ENCODE data around the gene KIF1A.
"Not testable (repeated sequence)": the region's sequence is repeated elsewhere in the genome, so short reads cannot be mapped to it uniquely, and the experiment has no call there.

The KIF1A gene

GRCh38 chr2:240703417-240704341, 116.3 kb downstream of the KIF1A start:
- no peak for DNase-seq (ENCODE audit: low spot score)

DNA sequence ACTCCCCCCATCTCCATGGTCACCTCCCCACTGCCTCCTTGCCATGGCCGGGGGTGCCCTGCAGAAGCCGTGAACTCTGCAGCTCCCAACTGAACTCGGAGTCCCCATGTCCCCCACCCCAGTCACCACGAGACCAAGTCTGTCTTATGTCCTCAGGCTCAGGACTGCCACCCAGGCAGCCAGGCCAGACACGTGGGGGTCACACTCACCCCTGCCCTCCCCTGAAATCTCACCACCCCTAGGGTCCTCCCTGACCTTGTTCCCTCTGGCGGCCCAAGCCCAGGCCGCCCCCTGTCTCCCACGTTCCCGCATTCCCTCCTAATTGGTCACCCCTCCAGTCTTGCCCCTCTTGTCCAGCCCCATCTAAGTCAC, 117.4 kb downstream of the KIF1A start:
- DNase-seq (ENCODE audit: low spot score), result no peak

GRCh38 chr2:240701736-240702639, 118.0 kb downstream of the KIF1A start:
- no peak for DNase-seq (ENCODE audit: low spot score)

DNA sequence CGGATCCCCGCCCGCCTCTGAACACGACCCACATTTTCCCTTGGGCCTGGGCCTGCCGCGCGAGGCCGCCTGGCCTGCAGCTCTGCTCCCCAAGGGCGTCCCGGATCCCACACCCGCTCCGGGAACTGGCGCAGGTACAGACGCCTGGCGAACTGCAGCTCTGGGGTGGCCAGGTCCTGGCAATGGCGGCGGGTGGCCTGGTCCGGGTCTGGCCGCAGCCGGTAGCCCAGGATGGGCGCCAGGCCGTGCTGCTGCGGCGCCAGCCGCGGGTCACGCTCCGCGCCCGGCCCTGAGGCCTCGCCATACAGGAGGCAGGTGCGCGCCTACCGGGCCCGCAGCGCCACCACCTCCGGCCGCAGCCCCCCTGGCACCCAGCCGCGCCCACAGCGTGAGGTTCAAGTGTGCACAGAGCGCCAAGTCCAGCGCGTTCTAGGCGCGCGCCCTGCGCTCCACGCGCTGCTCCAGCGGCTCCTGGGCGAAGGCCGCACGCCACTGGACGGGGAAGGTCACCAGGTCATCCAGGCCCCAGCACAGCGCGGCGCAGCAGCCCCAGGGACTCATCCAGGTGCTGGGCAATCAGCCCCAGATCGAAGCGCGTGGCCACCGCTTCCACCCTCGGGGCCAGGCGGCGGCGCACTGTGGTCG, 118.8 kb downstream of the KIF1A start:
- no peak for DNase-seq (ENCODE audit: low spot score)

- not testable (repeated sequence) for DNase-seq (ENCODE audit: low spot score)
Observed at GRCh38 chr2:240700616-240701015, 119.4 kb downstream of the KIF1A start.

- not testable (repeated sequence) for DNase-seq (ENCODE audit: low spot score)
Observed at GRCh38 chr2:240699835-240700234, 120.2 kb downstream of the KIF1A start.

DNA sequence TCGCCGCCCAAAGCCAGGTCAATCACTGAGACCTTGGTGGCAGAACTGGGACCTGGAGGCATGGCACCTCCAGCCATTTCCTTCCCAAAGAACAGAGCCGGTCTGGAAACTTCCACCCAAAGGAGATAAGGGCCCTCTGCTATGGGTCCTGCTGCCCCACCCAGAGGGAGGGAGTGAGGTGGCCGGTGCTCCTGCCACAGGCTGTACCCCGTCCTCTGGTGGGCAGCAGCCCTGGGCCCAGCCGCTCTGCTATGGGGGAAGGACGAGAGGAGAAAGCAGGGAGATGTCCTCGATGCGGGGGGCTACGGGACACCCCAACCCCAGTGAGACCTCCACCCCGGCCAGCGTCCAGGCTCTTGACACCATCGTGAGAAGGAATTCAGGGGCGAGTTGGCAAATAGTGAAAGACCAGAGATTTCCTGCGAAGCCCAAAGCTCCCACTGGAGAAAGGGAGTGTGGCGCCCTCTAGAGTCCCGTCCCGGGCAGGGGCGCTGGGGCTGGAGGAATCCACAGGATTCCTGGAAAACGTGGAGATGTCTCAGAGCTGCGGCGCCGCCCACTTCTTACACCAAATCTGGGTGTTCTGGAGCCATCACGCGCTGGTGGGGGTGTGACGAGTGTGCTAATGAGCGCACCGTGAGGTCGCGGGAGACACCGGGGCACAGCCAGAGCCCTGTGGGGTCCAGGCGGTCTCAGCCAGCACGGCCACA, 121.0 kb downstream of the KIF1A start:
- DNase-seq (ENCODE audit: low spot score), result not testable (repeated sequence)

DNA sequence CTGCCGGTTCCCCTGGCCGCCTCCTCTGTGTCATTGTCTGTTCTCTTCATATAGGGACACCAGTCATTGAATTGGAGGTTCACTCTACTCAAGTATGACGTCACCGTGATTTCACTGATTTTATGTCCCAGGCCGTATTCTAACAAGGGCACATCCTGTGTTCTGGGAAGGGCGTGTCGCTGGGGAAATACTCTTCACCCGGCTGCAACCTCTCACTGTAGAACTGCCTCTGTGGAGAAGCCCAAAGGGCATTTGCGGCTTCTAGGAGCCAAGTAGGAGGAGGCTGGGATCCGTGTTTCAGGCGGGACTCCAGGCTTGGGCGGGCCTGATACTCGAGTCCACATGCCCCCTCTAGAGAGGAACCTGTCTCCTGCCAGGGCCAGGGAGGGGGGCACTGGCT, 123.5 kb downstream of the KIF1A start:
- DNase-seq (ENCODE audit: low spot score), result not testable (repeated sequence)

DNA sequence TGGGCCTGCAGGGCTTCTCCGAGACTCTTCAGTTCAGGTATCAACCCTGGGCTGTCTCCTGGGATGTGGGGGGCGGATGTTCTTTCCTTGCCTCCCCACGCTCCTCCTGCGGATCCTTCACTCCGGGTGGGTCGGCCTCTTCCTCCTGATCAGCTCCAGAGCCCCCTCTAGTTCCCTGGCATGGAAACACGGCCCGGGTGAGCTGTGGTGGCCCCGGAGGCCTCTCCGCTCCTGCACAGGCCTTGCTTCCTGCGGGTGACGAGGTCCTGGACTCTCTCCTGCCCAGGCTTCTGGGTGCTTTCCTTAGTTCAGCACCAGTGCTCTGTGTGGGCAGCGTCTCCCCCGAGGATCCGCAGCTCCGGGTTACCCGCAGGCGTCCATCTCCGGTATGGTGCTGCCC, 124.4 kb downstream of the KIF1A start:
- DNase-seq (ENCODE audit: low spot score), result not testable (repeated sequence)

- not testable (repeated sequence) for DNase-seq (ENCODE audit: low spot score)
Observed at GRCh38 chr2:240694304-240694703, 125.7 kb downstream of the KIF1A start.

DNA sequence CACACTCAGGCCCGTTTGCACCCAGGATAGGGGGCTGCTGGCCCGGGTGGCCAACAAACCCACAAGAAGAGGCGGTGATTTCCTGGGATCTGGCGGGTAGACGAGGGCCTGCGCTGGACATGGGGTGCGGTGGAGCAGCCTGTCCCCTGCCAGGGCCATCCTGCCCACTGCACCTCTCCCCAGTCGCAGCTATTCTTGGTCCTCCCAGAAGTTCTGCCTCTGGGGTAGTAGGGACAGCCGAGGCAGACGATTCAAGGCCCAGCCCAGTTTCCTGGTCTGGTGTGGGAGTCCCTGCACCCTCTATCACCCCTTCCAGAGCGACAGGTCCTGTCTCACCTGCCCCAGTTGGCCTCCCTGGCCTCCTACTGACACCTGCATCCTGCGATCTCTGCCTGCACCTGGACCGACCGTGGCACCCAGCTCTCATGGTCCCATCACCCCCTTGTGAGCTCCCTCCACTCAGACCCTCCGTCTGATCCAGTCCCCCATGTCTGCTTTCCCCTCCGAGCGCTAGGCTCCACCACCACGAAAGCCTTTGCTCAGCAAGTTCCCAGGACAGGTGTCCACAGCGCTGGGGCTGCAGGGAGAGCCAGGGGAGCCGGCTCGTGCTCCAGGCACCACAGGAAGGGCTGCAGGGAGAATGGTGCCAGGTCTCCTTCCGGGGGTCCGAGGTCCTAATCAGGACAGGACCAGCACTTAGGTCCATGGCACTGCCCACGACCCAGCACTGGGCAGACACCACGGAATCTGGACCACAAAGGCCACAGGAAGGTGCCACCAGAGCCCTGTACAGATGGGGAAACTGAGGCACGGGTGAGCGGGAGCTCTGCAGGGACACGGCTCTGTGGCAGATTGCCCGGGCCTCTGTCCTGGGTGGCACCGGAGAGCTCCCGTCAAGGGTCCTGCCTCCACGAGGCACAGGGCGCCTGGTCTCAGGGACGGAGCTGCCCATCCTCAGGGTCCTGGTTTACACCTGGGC, 127.1 kb downstream of the KIF1A start:
- DNase-seq (ENCODE audit: low spot score), result not testable (repeated sequence)

GRCh38 chr2:240691631-240692420, 128.2 kb downstream of the KIF1A start, which contains the start of gene AQP12A:
TSS of gene AQP12A (plus strand) at chr2:240691866. CDS start at chr2:240691914, 48 bp downstream.
- not testable (repeated sequence) for DNase-seq (ENCODE audit: low spot score)

DNA sequence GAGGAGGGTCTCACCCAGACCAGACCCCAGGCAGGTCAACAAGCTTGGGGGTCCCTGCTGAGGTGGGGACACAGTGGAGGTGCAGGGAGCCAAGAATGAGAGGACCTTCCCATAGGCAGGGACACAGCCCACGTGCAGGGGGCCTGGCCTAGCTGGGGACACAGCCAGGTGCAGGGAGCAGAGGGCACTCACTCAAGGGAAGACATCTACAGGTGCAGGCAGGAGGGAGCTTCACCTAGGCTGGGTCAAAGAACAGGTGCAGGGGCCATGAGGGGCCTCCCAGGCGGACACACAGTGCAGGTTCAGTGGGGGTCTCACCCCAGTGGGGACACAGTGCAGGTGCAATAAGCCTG, 129.0 kb downstream of the KIF1A start:
- not testable (repeated sequence) for DNase-seq (ENCODE audit: low spot score)

- not testable (repeated sequence) for DNase-seq (ENCODE audit: low spot score)
Observed at GRCh38 chr2:240690421-240691074, 129.5 kb downstream of the KIF1A start.

DNA sequence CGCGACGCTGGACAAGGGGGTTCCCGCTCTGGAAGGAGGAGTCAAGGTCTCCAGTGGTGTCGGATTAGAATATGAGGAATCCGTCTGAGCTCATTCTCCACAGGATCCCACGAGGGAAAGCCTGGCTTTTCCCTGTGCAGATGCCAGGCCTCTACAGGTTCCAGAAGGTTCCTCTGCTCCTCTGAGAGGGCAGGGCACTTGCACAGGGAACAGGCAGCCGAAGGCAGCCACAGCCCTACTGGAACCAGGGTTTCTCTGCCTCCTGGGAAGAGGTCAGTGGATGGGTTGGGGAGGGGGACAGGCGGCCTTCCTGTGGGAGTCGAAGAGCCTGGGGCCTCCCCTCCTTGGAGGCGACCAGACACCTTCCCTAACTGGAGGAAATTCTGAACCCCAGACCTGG, 130.0 kb downstream of the KIF1A start:
- no peak for DNase-seq (ENCODE audit: low spot score)

- no peak for DNase-seq (ENCODE audit: low spot score)
Observed at GRCh38 chr2:240688553-240688919, 131.5 kb downstream of the KIF1A start.

DNA sequence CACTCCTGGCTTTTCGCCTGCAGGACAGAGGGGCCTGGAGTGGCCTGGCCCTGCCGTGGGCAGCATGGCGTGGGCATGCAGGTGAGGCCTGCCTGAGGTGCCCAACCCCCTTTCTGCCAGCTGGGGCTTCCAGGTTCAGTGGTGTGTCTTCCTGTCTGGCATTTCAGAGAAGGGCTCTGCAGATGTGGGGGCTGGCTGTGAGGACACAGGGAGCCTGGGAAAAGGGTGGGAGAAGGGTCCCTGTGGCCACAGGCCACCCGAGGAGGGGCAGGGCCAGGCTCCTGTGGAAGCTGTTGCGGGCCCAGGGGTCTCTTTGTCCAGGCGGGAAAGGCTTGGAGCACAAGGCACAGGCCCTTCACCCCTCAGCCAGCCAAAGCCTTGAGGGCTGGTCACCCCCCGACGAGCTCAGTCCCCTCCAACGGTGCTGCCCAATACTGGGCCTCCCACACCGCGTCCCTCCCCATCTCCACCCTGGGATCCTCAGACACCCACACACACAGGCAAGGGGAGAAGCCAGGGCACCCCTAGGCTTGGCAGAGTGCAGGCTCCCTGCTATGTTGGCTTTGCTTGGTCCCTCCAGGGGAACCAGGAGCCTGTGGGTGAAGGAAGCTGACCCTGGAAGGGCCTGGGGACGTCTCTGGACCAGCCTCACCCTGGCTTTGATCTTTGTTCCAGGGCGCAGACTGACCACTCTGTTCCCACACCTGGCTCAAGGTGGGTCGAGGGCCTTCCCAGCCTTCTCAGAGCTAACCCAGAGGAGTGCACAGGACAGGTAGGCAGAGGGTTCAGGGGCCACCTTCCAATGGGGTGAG, 132.1 kb downstream of the KIF1A start:
- no peak for DNase-seq (ENCODE audit: low spot score)
